ENCODE data around the gene SPN.

GRCh38 chr16:29641561-29641960 is 21.5 kb upstream of the SPN start:
- no peak for TF ChIP-seq CTCF (IDR thresholded peaks at IDR 0.05; ENCODE audit: low read length)
- TF ChIP-seq EZH2 (optimal IDR thresholded peaks at IDR 0.05; ENCODE audit: low read depth, low read length), result no peak
- TF ChIP-seq EZH2phosphoT487 (IDR thresholded peaks at IDR 0.05; ENCODE audit: low read length), result no peak
